ENCODE data around the gene MTHFD1L. TPM values are rescaled to one million over a fixed set of nuclear protein-coding genes. Genes with fewer than 3 reads are reported as not detected.
"Not testable (repeated sequence)": the region's sequence is repeated elsewhere in the genome, so short reads cannot be mapped to it uniquely, and the experiment has no call there.

MTHFD1L gene
- 3.1 TPM for total RNA-seq
- long read RNA-seq, partial matches to known transcripts = 1 of 4 reads
- long read RNA-seq, other reads (novel, unspliced or antisense) = 2 of 4 reads

DNA sequence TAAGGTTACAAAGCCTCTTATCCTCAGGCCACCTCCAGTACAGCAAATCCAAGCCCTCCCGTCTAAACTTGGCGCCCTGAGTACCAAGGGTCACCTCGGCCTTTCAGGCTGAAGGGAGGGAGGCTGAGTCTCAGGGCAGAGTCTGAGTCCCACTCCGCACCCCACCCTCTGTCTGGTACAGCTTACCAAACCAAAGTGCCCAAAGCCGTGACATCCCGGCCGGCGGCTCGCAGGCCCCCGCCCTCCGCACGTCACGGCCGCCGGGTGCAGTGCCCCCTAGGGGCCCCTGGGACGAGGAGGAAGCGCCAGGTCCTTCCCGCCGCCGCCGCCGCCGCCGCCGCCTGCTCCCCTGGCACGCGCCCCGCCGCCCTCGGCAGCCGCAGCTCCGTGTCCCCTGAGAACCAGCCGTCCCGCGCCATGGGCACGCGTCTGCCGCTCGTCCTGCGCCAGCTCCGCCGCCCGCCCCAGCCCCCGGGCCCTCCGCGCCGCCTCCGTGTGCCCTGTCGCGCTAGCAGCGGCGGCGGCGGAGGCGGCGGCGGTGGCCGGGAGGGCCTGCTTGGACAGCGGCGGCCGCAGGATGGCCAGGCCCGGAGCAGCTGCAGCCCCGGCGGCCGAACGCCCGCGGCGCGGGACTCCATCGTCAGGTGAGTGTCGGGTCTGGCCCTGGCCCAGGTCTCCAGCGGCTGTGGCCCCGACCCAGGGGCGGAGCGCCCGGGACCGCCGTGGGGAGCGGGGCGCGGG is at the start of gene MTHFD1L:
Gene MTHFD1L (plus strand): TSS at position 297 of the 741 bp plus-strand sequence. CDS start 121 bp downstream, at position 418.
- TF ChIP-seq CTCF (IDR thresholded peaks at IDR 0.05; ENCODE audit: borderline replicate concordance) = peak; percentile 66
- Histone ChIP-seq H3K27me3 (ENCODE audit: low read depth) (no peaks in the 10 kb centered on the region), H3K4me3 (peak within 1 kb of the TSS; percentile 90), H3K9me3 (replicated peaks) (no peaks in the 10 kb centered on the region), H3K27ac (replicated peaks) (peak within 1 kb of the TSS; percentile 88), H3K36me3 (no peaks in the 10 kb centered on the region), H3K4me1 (peaks cover 19% of the 10 kb centered on the region)
- peak; percentile 71 for DNase-seq
- intact Hi-C loops (cut with micrococcal nuclease) = no loop called here

DNA sequence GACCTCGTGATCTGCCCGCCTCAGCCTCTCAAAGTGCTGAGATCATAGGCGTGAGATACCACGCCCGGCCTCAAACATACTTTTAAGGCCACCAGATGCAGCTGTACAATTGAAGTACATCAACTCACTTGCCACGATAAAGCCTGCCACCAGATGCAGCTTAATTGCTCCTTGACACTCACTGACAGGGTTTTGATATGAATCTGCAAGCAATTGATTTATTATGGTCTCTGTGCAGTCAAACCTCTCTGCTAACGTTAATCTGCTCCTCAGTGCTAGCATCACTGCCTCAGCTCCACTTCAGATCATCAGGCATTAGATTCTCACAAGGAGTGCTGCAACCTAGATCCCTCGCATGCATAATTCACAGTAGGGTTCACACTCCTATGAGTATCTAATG is 48.9 kb upstream of the MTHFD1L start:
- H3K27ac ChIP-seq (replicated peaks) = peak overlapping the region; percentile 50

DNA sequence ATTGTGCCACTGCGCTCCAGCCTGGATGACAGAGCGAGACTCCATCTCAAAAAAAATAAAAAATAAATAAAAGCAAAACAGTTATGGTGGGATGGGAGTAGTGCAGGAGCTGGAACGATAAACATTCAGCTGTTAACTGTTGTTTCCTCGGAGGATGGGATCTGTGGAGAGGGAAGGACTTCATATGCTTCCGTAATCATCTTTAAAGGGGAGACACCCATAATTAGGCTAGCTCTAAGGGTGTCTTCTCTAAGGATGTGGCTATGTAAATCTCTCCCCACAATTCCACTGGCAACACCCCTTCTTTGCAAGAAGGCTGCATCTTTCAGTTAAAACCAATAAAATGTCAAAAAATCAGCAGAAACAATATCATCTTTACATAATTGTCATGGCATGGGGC is 42.6 kb upstream of the MTHFD1L start:
- no peak for DNase-seq
- H3K27ac ChIP-seq (replicated peaks) = no peak overlapping the region
- TF ChIP-seq CTCF (IDR thresholded peaks at IDR 0.05; ENCODE audit: borderline replicate concordance) = no peak
- no peaks in the 10 kb centered on the region for H3K9me3 ChIP-seq (replicated peaks)
- H3K36me3 ChIP-seq = peaks cover 42% of the 10 kb centered on the region
- intact Hi-C loops (cut with micrococcal nuclease) = no loop called here
- peaks cover 2% of the 10 kb centered on the region for H3K4me1 ChIP-seq
- H3K27me3 ChIP-seq (ENCODE audit: low read depth) = no peaks in the 10 kb centered on the region
- H3K4me3 ChIP-seq = no peak overlapping the region

More for the DNA sequence above, 48.9 kb upstream of the MTHFD1L start:
- intact Hi-C loops (cut with micrococcal nuclease) = loop anchor here (10.0 kb wide), 1 partner anchor 212 kb away; no protein-coding TSS in a partner anchor
- H3K4me3 ChIP-seq; H3K27me3 ChIP-seq (ENCODE audit: low read depth); DNase-seq; H3K9me3 ChIP-seq (replicated peaks): not testable (repeated sequence)
- Histone ChIP-seq H3K36me3 (peaks cover 29% of the 10 kb centered on the region), H3K4me1 (peaks cover 43% of the 10 kb centered on the region)

DNA sequence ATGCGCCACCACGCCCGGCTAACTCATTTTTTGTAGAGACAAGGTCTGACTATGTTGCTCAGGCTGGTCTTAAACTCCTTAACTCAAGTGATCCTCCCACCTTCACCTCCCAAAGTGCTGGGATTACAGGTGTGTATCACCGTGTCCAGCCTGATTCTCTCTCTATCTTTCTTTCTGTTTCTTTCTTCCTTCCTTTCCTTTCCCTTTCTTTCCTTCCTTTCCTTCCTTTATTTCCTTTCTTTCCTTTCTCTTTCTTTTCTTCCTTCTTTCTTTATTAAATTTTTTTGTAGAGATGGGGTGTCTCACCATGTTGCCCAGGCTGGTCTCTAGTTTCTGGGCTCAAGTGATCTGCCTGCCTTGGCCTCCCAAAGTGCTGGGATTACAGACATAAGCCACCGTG is 38.7 kb upstream of the MTHFD1L start:
- H3K9me3 ChIP-seq (replicated peaks) = no peaks in the 10 kb centered on the region
- H3K27ac ChIP-seq (replicated peaks) = no peak overlapping the region
- no peaks in the 10 kb centered on the region for H3K4me1 ChIP-seq
- H3K36me3 ChIP-seq = peaks cover 29% of the 10 kb centered on the region
- no peak for DNase-seq
- intact Hi-C loops (cut with micrococcal nuclease) = no loop called here
- H3K4me3 ChIP-seq = no peak overlapping the region
- no peaks in the 10 kb centered on the region for H3K27me3 ChIP-seq (ENCODE audit: low read depth)
- no peak for TF ChIP-seq CTCF (IDR thresholded peaks at IDR 0.05; ENCODE audit: borderline replicate concordance)

DNA sequence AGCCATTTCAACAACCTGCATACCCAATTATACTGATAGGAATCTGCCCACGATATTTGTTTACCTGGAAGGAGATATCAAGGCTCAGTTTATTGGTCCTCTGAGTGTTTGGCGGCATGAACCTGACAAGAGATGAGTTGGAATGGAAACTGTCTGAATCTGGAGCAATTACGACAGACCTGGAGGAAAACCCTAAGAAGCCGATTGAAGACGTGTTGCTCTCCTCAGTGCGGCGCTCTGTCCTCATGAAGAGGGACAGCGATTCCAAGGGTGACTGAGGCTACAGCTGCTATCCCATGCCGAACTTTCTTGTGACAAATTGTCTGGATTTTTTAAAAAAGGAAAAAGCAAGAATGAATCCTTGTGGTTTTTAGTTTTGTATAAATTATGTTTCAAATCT is 37.4 kb upstream of the MTHFD1L start:
- not testable (repeated sequence) for H3K27me3 ChIP-seq (ENCODE audit: low read depth)

GRCh38 chr6:150830439-150831165 is 34.9 kb upstream of the MTHFD1L start:
- TF ChIP-seq CTCF (IDR thresholded peaks at IDR 0.05; ENCODE audit: borderline replicate concordance) = no peak
- peaks cover 44% of the 10 kb centered on the region for H3K36me3 ChIP-seq
- H3K4me3 ChIP-seq = no peak overlapping the region
- intact Hi-C loops (cut with micrococcal nuclease) = no loop called here
- no peak overlapping the region for H3K27ac ChIP-seq (replicated peaks)
- DNase-seq = no peak
- no peaks in the 10 kb centered on the region for H3K9me3 ChIP-seq (replicated peaks)
- no peaks in the 10 kb centered on the region for H3K27me3 ChIP-seq (ENCODE audit: low read depth)
- H3K4me1 ChIP-seq = no peaks in the 10 kb centered on the region

More for the DNA sequence above, 37.4 kb upstream of the MTHFD1L start:
- H3K4me3 ChIP-seq; H3K9me3 ChIP-seq (replicated peaks); H3K27ac ChIP-seq (replicated peaks); H3K4me1 ChIP-seq; intact Hi-C loops (cut with micrococcal nuclease); DNase-seq: not testable (repeated sequence)
- peaks cover 29% of the 10 kb centered on the region for H3K36me3 ChIP-seq
